IMR-90 (cell line): ENCODE data around the gene SRP9. TPM values are rescaled to one million over a fixed set of nuclear protein-coding genes. Genes with fewer than 3 reads are reported as not detected.
A peak's percentile ranks its signal among the peaks of the same experiment; 100 is the strongest.

ENCODE experiments used
- MAFK ChIP-seq: IDR thresholded peaks from 2 replicates; pipeline ENCODE4 v1.6.1; 2012; ENCODE audit warnings: low read depth, low read length, improper control_type of control experiment
- polyA plus RNA-seq, 3 experiments: library from polyadenylated mRNA; depleted of rRNA; stranded (reverse); fragments of >200 nt; gene quantifications; 2 replicates each; pipeline ENCODE4 v1.2.3, GENCODE V29; 2012; ENCODE audit warnings: low replicate concordance in 1 of 3
- total RNA-seq: library from RNA; depleted of rRNA; stranded (reverse); fragments of >200 nt; gene quantifications from 2 replicates; pipeline ENCODE4 v1.2.3, GENCODE V29; 2012
- TF ChIP-seq, protein P1 (sequence below): fragments of 150-350 bp; IDR thresholded peaks from 2 replicates; pipeline ENCODE4 v1.6.1; 2017; ENCODE audit warnings: mild to moderate bottlenecking, antibody characterized with exemption, low read length, low read depth

Gene SRP9
- total and polyA plus RNA-seq, 2 of the 4 experiments (the other 2 are of a cell fraction): 230 to 295 TPM

DNA sequence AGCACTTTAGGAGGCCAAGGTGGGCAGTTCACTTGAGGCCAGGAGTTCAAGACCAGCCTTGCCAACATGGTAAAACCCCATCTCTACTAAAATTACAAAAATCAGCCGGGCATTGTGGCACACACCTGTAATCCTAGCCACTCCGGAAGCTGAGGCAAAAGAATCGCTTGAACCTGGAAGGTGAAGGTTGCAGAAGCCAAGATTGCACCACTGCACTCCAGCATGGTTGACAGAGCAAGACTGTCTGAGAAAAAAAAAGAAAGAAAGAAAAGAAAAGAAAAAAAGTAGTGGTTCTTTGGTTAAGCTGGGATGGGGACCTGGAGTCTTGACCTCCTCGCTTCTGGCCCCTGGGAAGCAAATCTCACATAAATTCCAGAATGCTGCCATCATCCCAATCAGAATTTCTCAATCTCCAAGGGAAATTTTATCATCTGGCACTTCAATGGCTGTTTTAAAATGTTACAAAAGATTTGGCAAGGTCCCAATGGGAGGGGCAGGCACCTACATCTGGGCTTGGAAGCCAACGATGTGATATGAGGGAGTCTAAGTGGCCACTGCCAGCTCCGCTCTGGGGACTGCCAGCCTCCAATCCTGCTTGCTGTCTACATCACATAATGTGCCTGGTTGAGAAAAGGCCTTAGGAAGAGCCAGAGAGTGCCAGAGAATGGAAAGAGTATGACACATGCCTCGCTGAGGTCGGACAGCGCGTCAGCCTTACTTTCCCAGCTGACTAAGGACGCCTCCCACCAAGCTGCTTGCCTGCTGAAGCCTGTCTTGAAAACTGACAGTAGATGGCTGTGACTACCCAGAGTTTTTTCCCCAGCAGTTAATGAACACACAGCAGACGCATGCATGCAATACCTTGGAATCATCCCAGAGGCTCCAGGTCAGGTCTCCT is 42.1 kb upstream of the SRP9 start (continued):
- TF ChIP-seq MAFK: peak; percentile 14; the same call in 1 of the 2 replicates
- TF ChIP-seq, protein P1, sequence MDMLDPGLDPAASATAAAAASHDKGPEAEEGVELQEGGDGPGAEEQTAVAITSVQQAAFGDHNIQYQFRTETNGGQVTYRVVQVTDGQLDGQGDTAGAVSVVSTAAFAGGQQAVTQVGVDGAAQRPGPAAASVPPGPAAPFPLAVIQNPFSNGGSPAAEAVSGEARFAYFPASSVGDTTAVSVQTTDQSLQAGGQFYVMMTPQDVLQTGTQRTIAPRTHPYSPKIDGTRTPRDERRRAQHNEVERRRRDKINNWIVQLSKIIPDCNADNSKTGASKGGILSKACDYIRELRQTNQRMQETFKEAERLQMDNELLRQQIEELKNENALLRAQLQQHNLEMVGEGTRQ: peak; percentile 19; the same call in 1 of the 2 replicates
